HG02759 (cell line): ENCODE data around the gene BCAR3.
A peak's percentile ranks its signal among the peaks of the same experiment; 100 is the strongest.

Experiments used
- ATAC-seq: cut with Tn5 transposase; IDR thresholded peaks from one replicate; pipeline ENCODE4 v1.9.1; 2021; ENCODE audit warnings: mild to moderate bottlenecking, moderate library complexity; ENCODE audit not compliant: unreplicated experiment

Gene BCAR3

GRCh38 chr1:93600663-93601062 is 81.0 kb downstream of the BCAR3 start:
- ATAC-seq = no peak

- ATAC-seq = no peak
Observed at GRCh38 chr1:93599479-93599878, 82.2 kb downstream of the BCAR3 start.

- no peak for ATAC-seq
Observed at GRCh38 chr1:93598861-93599439, 82.7 kb downstream of the BCAR3 start.

- ATAC-seq = no peak
Observed at GRCh38 chr1:93598396-93598795, 83.2 kb downstream of the BCAR3 start.

GRCh38 chr1:93597709-93598108 is 83.9 kb downstream of the BCAR3 start:
- ATAC-seq = no peak

DNA sequence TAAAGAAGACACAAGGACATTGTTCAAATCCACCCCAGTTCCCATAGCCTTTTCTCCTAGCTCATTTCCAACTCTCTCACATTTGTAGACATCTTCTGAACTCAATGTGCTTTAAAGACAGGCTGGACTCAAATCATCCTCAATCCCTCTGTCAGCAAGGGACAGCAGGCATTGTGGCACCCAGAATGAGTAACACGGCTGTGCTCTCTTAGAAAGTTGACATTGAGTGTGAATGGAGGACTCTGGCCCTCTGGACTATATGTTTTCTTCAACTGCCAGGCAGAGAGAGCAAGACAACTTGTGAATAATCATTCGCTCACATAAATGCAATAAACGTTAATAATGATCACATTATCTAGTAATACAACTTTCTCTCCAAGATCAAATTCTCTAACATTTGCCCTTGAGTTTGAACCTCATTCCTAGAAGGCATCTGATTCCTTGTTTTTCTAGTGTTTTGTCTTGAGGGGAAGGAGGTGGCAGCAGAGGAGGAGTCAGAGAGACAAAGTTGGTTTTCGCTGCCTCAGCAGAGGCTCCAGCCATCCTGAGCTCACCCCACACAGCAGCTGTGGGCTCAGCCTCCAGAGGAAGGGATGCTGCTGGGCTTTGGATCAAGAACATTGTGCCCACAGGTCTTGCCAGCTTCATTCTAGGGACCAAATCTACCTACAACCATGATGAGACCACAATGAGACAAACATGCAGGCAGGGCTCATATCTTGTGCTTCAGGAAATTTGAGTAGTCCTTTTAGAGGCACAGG is 85.1 kb downstream of the BCAR3 start:
- ATAC-seq = no peak

DNA sequence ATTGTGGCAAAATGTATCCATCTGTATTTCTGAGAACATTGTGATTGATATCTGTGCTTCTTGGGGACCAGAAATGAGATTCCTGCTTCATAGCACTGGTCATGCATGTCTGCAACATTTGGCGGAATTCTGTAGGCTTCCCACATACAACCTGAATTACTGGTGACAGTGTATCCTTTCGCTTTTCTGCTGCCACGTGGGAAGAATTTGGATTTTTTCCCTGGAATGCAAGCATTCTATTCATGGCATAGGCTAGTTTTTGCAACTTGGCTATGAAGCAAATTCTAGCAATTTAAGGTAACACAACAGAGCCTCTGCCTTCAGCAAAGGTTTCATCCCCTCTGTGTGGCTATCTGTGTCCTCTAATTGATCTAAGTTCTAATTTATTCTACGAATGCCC is 85.9 kb downstream of the BCAR3 start:
- ATAC-seq = no peak

DNA sequence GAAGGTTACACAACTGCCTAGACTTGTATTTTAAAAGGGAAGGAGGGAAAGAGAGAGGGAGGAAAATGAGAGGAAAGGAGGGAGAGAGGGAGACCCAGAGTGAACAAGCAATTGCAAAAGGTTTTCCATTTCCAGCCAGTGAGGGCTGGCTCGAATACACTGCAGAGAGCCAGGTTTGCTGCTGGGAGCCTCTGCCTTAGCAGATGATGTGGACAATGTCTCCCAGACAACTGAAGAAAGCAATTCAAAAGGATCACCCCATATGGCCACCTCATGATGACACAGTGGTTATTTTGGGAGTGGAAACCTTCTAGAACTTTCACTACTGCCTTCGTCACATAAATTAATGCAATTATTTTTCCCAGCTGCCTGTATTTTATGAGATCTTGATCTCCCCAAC is 86.4 kb downstream of the BCAR3 start:
- ATAC-seq = no peak

- no peak for ATAC-seq
Observed at GRCh38 chr1:93594603-93594880, 87.1 kb downstream of the BCAR3 start.

DNA sequence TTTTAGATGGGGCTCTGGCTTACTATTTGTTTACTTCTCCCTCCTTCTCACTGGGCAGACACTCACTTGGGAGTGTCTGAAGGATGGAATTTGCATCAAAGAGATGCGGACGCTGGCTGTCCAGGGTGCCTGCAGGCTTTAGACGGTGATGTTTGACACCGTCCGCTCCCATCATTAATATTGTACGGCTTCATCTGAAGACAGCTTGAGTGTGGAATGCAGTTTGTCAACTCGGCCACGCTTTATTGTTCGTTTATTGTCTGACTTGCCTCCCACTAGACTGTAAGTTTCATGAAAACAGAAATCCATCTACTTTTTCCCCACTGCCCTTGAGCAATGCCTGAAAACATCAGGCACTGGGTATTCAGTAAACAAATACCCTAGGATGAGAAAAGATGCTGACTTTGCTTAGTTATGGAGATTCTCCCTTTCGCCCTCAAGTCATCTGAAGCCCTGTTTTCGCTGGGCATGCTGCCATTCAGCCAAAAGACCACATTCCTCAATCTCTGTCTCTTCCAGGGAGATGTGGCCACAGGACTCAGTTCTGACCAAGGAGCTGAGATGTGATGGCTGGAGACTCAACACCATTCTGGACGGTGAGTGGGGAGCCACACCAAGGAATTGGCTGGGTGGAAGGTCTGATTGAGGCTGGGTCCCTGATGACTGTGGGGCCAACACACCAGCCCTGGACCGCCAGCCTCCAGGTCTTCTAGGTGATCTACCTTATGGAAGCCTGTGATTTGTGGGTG is 87.6 kb downstream of the BCAR3 start:
- no peak for ATAC-seq

DNA sequence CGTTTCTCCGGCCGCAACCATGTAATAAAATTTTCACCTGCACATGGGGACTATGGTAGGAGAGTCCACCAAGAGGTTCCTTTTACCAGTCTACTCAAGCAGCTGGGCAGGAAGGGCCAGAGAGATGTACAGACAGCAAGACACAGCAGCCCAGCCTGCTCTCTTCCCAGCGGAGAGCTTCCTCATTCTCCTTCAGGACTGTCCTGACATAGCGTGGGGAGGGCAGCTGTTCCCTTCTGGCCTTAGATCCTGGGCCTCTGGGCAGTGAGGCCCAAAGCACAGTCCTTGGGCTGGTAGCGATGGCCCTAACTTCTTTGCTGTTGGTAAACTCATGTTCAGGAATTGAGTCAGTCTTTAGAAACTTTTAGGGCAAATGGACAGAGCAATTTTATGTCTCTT is 89.1 kb downstream of the BCAR3 start:
- no peak for ATAC-seq

- peak; percentile 94 for ATAC-seq
Observed at GRCh38 chr1:93591676-93592550, 89.7 kb downstream of the BCAR3 start.

GRCh38 chr1:93591291-93591675 is 90.4 kb downstream of the BCAR3 start:
- ATAC-seq = peak; percentile 28

- ATAC-seq = no peak
Observed at GRCh38 chr1:93588955-93589354, 92.7 kb downstream of the BCAR3 start.

- no peak for ATAC-seq
Observed at GRCh38 chr1:93588206-93588605, 93.4 kb downstream of the BCAR3 start.

- ATAC-seq = no peak
Observed at GRCh38 chr1:93587354-93587753, 94.3 kb downstream of the BCAR3 start.

DNA sequence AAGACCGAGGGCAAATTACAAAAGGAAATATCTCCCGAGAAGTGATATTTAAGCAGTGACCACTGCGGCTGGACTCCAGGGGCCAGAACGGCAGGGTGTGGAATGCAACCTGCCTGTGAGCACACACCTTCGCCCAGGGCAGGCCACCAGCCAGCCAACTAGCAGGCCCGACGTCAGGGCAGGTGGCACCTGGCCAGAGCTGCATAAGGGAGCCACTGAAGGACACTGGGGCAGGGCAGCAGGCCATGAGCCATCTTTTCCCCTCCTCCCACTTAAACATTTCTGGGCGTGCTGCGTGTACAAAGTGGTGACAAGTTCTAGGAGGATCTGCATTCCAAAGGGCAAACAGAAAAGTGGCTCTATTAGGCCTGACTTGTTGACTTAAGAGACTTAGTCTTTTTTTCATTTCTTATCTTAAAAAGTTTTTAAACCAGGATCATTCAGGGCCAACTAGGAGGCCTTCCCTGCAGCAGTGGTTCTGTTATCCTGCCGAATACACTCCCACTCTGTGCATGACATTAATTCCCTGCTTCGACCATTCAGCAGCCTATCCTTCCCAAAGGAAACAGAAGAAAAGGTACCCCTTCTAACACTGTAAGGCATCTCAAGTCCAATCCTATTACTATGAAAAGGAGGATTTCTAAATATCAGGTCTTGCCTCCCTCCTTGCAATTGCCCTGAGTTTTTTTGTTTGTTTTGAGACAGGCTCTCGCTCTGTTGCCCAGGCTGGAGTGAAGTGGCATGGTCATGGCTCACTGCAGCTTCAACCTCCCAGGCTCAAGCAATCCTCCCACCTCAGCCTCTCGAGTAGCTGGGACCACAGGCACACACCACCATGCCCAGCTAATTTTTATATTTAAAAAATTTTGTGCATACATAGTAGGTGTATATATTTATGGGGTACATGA is 96.3 kb downstream of the BCAR3 start:
- no peak for ATAC-seq

- ATAC-seq = no peak
Observed at GRCh38 chr1:93584261-93585003, 97.2 kb downstream of the BCAR3 start.
